NT2/D1 (cell line): ENCODE measurements around the gene PLCL1.

Experiments
- DNase-seq: peaks from one replicate; pipeline ENCODE4 v3.0.0-alpha.2; 2011; ENCODE audit warnings: low read depth, low spot score
- H3K27me3 ChIP-seq: 2 replicates; pipeline ENCODE4 v1.6.0; 2011; ENCODE audit warnings: mild to moderate bottlenecking; ENCODE audit not compliant: insufficient read length, insufficient read depth
- H3K36me3 ChIP-seq: 2 replicates; pipeline ENCODE4 v1.6.1; 2011; ENCODE audit warnings: mild to moderate bottlenecking, low read length, mixed read lengths; ENCODE audit not compliant: insufficient read depth, insufficient read length
- H3K4me1 ChIP-seq: 2 replicates; pipeline ENCODE4 v1.5.1; 2011; ENCODE audit not compliant: insufficient read depth, insufficient read length
- H3K4me3 ChIP-seq: 2 replicates; pipeline ENCODE4 v1.5.1; 2011; ENCODE audit warnings: low read depth; ENCODE audit not compliant: insufficient read length
- H3K9ac ChIP-seq: 2 replicates; pipeline ENCODE4 v1.6.0; 2011; ENCODE audit warnings: low read depth; ENCODE audit not compliant: insufficient read length
- H3K9me3 ChIP-seq: 2 replicates; pipeline ENCODE4 v1.5.1; 2011; ENCODE audit warnings: mild to moderate bottlenecking, low read length; ENCODE audit not compliant: insufficient read depth
- SUZ12 ChIP-seq: IDR thresholded peaks from 2 replicates; pipeline ENCODE4 v1.6.1; 2011; ENCODE audit not compliant: insufficient read length, insufficient read depth; ENCODE audit errors: extremely low read depth
- YY1 ChIP-seq: IDR thresholded peaks from 2 replicates; pipeline ENCODE4 v1.6.1; 2011; ENCODE audit not compliant: insufficient read length, insufficient read depth
- ZNF274 ChIP-seq: IDR thresholded peaks from 2 replicates; pipeline ENCODE4 v1.6.1; 2011; ENCODE audit warnings: mild to moderate bottlenecking, low read depth, low read length

Gene PLCL1

DNA sequence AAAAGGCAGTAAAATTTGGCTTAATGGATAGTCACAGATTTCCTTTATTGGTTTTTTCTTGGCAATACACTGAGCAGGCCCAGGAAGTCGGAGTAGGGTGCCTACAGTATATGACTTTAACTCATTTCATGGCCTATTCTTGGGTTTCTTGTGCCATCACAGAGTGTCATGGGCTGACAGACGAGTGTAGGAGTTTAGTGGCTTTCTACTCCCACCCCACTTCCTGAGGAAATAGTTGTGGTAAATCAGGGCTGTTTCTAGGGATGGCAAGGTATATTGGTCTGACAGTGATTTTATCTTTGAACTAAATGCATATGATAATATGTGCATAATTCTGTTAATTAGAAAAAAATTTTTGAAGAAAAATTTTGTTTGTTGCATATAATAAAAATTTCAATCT lies 100.1 kb downstream of the PLCL1 start:
- TF ChIP-seq ZNF274 (no peak), SUZ12 (no peak), YY1 (no peak)
- DNase-seq = no peak
- H3K36me3 ChIP-seq = no peaks in the 10 kb centered on the region
- H3K4me3 ChIP-seq = no peak overlapping the region
- H3K4me1 ChIP-seq = no peaks in the 10 kb centered on the region
- no peaks in the 10 kb centered on the region for H3K27me3 ChIP-seq
- no peak overlapping the region for H3K9ac ChIP-seq
- no peaks in the 10 kb centered on the region for H3K9me3 ChIP-seq

DNA sequence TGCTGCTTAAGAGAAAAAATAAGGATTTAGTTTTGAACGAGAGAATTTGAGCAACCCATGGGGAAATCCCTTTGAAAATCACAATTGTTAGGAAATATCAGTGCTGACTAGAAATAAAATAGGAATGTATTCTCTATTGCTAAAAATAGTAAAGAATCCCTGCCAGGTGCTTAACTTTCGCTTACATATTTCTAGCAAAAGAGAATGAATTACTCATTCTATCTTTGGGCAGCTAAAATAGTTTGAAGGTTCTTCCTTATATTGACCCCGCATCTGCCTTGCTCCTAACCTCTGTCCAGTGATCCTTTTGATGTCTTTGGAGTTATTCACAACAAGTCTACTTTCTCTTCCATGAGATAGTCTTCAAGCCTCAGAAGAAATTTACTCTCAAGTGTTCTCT lies 103.8 kb downstream of the PLCL1 start:
- H3K9ac ChIP-seq = no peak overlapping the region
- H3K4me1 ChIP-seq = no peaks in the 10 kb centered on the region
- H3K27me3 ChIP-seq = no peaks in the 10 kb centered on the region
- DNase-seq = no peak
- H3K4me3 ChIP-seq = no peak overlapping the region
- TF ChIP-seq YY1 = no peak
- no peak for TF ChIP-seq ZNF274
- TF ChIP-seq SUZ12 = no peak
- H3K36me3 ChIP-seq = no peaks in the 10 kb centered on the region
- no peaks in the 10 kb centered on the region for H3K9me3 ChIP-seq

DNA sequence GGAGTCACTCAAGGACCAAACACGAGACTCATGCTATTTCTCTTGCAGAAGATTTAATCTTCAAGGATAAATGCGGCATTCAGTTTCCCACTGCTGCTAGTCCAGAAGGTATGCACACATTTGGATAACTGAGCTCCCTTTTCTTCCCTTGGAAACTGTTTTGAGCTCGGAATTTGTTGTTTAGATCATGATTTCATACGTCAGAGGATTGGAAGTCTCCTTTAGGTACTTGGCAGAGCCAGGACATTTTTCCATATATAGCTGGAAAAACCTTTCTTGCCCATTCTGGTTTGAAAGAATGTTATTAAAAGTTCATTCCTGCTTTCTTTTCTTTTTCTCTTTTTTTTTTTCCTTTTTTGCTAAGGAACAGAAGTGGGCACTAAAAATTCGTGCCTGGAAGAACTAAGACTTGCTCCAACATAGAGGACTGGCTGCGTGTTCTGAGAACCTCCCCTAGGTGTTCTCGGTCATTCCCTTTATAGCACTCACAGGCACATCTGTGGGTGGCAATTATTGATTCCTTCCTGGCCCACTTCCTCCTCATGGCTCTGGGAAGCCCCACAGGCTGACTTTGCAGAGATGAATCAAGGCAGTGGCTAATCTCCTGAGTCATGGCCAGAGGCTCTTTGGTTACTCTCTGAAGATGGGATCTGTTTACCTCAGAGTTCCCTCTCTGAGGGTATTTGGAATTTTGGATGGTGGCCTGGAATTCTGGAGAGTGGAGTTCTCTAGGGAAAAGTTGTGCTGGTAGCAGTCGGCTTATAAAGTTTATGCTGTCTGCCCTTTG lies 104.8 kb downstream of the PLCL1 start:
- H3K9ac ChIP-seq = no peak overlapping the region
- H3K4me3 ChIP-seq = no peak overlapping the region
- H3K36me3 ChIP-seq = no peaks in the 10 kb centered on the region
- no peaks in the 10 kb centered on the region for H3K4me1 ChIP-seq
- no peak for DNase-seq
- TF ChIP-seq YY1 (no peak), SUZ12 (no peak), ZNF274 (no peak)
- no peaks in the 10 kb centered on the region for H3K9me3 ChIP-seq
- no peaks in the 10 kb centered on the region for H3K27me3 ChIP-seq

GRCh38 chr2:197911667-197912066 lies 107.3 kb downstream of the PLCL1 start:
- Histone ChIP-seq H3K9me3 (no peaks in the 10 kb centered on the region), H3K27me3 (no peaks in the 10 kb centered on the region), H3K4me1 (no peaks in the 10 kb centered on the region), H3K4me3 (no peak overlapping the region), H3K9ac (no peak overlapping the region), H3K36me3 (no peaks in the 10 kb centered on the region)
- TF ChIP-seq SUZ12 = no peak
- TF ChIP-seq ZNF274 = no peak
- no peak for TF ChIP-seq YY1
- DNase-seq = no peak

DNA sequence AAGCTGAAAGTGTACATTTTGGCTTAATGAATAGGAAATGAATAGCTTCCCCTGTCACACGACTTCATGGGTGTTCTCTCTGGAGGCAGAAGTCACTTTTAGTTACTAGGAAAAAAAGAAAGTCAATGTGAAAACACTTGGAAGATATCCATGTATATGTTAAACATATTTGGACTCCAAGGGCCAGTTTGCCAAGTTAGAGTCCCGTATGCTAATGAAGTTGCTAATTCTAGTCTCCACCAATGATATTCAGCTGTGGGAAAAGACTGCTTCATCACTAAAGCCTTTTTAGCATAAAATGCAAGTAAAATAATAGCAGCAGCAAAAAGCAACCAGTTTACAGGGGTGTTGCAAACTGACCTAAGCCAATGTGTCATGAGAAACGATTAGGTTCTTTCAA lies 108.7 kb downstream of the PLCL1 start:
- Histone ChIP-seq H3K36me3 (no peaks in the 10 kb centered on the region), H3K4me3 (no peak overlapping the region), H3K27me3 (no peaks in the 10 kb centered on the region), H3K9me3 (no peaks in the 10 kb centered on the region), H3K9ac (no peak overlapping the region), H3K4me1 (no peaks in the 10 kb centered on the region)
- no peak for TF ChIP-seq YY1
- no peak for TF ChIP-seq ZNF274
- no peak for TF ChIP-seq SUZ12
- DNase-seq = no peak

GRCh38 chr2:197914778-197915177 lies 110.4 kb downstream of the PLCL1 start:
- no peaks in the 10 kb centered on the region for H3K27me3 ChIP-seq
- DNase-seq = no peak
- no peak overlapping the region for H3K4me3 ChIP-seq
- H3K9me3 ChIP-seq = no peaks in the 10 kb centered on the region
- TF ChIP-seq SUZ12 (no peak), YY1 (no peak), ZNF274 (no peak)
- no peaks in the 10 kb centered on the region for H3K36me3 ChIP-seq
- H3K9ac ChIP-seq = no peak overlapping the region
- H3K4me1 ChIP-seq = no peaks in the 10 kb centered on the region

GRCh38 chr2:197915548-197916265 lies 111.3 kb downstream of the PLCL1 start:
- Histone ChIP-seq H3K9ac (no peak overlapping the region), H3K4me1 (no peaks in the 10 kb centered on the region), H3K36me3 (no peaks in the 10 kb centered on the region), H3K4me3 (no peak overlapping the region), H3K27me3 (no peaks in the 10 kb centered on the region), H3K9me3 (no peaks in the 10 kb centered on the region)
- DNase-seq = no peak
- TF ChIP-seq ZNF274 (no peak), SUZ12 (no peak), YY1 (no peak)
